Chondrocyte (in vitro differentiated cells): ENCODE results near the gene KCTD17. TPM values are rescaled to one million over a fixed set of nuclear protein-coding genes. Genes with fewer than 3 reads are reported as not detected.

Experiments
- DNase-seq: peaks from one replicate; pipeline ENCODE4 v3.0.0; 2021; ENCODE audit warnings: mixed read lengths, low spot score
- H3K27ac Mint-ChIP-seq: one replicate; pipeline ENCODE4 v1.8.0; 2021; ENCODE audit warnings: mild to moderate bottlenecking, moderate library complexity, mixed read lengths; ENCODE audit not compliant: unreplicated experiment
- H3K27me3 Mint-ChIP-seq: 2 replicates; pipeline ENCODE4 v1.8.0; 2021; ENCODE audit warnings: low read depth, mixed read lengths
- H3K36me3 Mint-ChIP-seq: 2 replicates; pipeline ENCODE4 v1.8.0; 2021; ENCODE audit warnings: low read depth, mixed read lengths
- H3K4me1 Mint-ChIP-seq: 2 replicates; pipeline ENCODE4 v1.8.0; 2021; ENCODE audit warnings: low read depth, mild to moderate bottlenecking, mixed read lengths
- H3K4me3 Mint-ChIP-seq: one replicate; pipeline ENCODE4 v1.8.0; 2021; ENCODE audit warnings: mild to moderate bottlenecking, moderate library complexity, mixed read lengths; ENCODE audit not compliant: unreplicated experiment
- H3K9me3 Mint-ChIP-seq: 2 replicates; pipeline ENCODE4 v1.8.0; 2021; ENCODE audit warnings: low read depth, mixed read lengths
- total RNA-seq: library from RNA; stranded (reverse); gene quantifications from 3 replicates; pipeline ENCODE4 v1.2.1, GENCODE V29; 2021
- TF ChIP-seq, protein P1 (sequence below): fragments of 200-600 bp; sonication (generic); IDR thresholded peaks from 2 replicates; pipeline ENCODE4 v1.5.0; 2021; ENCODE audit warnings: antibody characterized with exemption, mild to moderate bottlenecking, moderate library complexity

KCTD17 gene
- total RNA-seq, 1 donor from 2014 or later, result 33.0 TPM

- Mint-ChIP-seq H3K4me1 (peaks cover 16% of the 10 kb centered on the region), H3K27ac (no peak overlapping the region), H3K27me3 (no peaks in the 10 kb centered on the region), H3K9me3 (no peaks in the 10 kb centered on the region), H3K4me3 (no peak overlapping the region), H3K36me3 (peaks cover 13% of the 10 kb centered on the region)
- DNase-seq, result no peak
- TF ChIP-seq, protein P1, sequence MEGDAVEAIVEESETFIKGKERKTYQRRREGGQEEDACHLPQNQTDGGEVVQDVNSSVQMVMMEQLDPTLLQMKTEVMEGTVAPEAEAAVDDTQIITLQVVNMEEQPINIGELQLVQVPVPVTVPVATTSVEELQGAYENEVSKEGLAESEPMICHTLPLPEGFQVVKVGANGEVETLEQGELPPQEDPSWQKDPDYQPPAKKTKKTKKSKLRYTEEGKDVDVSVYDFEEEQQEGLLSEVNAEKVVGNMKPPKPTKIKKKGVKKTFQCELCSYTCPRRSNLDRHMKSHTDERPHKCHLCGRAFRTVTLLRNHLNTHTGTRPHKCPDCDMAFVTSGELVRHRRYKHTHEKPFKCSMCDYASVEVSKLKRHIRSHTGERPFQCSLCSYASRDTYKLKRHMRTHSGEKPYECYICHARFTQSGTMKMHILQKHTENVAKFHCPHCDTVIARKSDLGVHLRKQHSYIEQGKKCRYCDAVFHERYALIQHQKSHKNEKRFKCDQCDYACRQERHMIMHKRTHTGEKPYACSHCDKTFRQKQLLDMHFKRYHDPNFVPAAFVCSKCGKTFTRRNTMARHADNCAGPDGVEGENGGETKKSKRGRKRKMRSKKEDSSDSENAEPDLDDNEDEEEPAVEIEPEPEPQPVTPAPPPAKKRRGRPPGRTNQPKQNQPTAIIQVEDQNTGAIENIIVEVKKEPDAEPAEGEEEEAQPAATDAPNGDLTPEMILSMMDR, result no peak
These were observed 27.0 kb upstream of the KCTD17 start for GRCh38 chr22:37024339-37025157.

DNA sequence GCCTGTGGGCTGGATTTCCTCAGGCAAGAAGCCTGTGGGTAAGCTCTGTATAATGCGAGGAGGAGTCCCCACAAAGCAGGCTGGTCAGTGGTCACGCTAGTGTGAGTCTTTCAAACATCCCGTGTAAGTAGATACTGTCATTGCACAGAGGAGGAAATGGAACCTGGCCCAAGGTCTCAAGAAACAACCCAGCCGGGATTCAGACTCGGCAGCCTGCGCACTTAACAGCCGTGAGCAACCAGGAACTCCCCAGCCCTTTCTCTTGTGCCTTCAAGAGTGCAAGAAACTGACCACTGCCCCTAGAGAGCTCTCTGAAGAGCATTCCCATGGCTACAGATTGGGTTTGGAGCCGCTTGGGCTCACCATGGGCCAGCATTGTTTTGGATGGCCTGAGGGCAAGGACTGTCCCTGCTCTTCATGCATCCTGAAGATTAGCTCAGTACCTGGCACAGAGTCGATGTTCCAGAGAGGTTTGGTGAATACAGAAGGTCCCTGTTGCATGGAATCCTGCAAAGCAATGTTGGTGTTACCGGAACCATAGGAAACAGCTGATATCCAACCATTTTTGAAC is 26.0 kb upstream of the KCTD17 start:
- DNase-seq, result no peak
- H3K27me3 Mint-ChIP-seq, result no peaks in the 10 kb centered on the region
- peaks cover 13% of the 10 kb centered on the region for H3K36me3 Mint-ChIP-seq
- H3K4me3 Mint-ChIP-seq, result no peak overlapping the region
- H3K4me1 Mint-ChIP-seq, result peaks cover 11% of the 10 kb centered on the region
- no peak overlapping the region for H3K27ac Mint-ChIP-seq
- H3K9me3 Mint-ChIP-seq, result no peaks in the 10 kb centered on the region
- TF ChIP-seq, protein P1, result no peak

- peaks cover 5% of the 10 kb centered on the region for H3K4me1 Mint-ChIP-seq
- no peaks in the 10 kb centered on the region for H3K9me3 Mint-ChIP-seq
- DNase-seq, result no peak
- TF ChIP-seq, protein P1, result no peak
- H3K36me3 Mint-ChIP-seq, result peaks cover 13% of the 10 kb centered on the region
- H3K27ac Mint-ChIP-seq, result no peak overlapping the region
- H3K4me3 Mint-ChIP-seq, result no peak overlapping the region
- H3K27me3 Mint-ChIP-seq, result no peaks in the 10 kb centered on the region
These were observed 25.2 kb upstream of the KCTD17 start for GRCh38 chr22:37026325-37026724.

DNA sequence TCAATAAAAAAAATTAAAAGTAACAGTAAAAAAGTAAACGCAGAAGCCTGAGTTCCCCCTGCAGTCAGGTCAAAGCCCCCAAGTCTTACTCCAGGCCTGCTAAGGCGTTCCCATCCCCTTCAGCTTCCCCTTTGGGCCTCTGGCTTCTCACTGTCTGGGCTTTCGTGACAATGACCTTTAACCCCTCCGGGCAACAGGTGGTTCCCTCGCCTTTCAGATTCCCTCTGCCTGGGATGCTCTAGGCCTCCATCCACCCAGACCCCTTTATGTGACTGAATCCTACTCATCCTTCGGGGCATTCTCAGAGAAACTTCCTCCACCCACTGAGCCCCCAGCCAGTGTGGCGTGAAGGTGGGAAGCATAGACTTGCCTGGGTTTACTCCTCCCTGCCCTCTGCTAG is 24.0 kb upstream of the KCTD17 start:
- Mint-ChIP-seq H3K4me3 (no peak overlapping the region), H3K27me3 (no peaks in the 10 kb centered on the region), H3K9me3 (no peaks in the 10 kb centered on the region), H3K27ac (no peak overlapping the region), H3K36me3 (peaks cover 13% of the 10 kb centered on the region), H3K4me1 (peaks cover 7% of the 10 kb centered on the region)
- no peak for DNase-seq
- TF ChIP-seq, protein P1, result no peak

DNA sequence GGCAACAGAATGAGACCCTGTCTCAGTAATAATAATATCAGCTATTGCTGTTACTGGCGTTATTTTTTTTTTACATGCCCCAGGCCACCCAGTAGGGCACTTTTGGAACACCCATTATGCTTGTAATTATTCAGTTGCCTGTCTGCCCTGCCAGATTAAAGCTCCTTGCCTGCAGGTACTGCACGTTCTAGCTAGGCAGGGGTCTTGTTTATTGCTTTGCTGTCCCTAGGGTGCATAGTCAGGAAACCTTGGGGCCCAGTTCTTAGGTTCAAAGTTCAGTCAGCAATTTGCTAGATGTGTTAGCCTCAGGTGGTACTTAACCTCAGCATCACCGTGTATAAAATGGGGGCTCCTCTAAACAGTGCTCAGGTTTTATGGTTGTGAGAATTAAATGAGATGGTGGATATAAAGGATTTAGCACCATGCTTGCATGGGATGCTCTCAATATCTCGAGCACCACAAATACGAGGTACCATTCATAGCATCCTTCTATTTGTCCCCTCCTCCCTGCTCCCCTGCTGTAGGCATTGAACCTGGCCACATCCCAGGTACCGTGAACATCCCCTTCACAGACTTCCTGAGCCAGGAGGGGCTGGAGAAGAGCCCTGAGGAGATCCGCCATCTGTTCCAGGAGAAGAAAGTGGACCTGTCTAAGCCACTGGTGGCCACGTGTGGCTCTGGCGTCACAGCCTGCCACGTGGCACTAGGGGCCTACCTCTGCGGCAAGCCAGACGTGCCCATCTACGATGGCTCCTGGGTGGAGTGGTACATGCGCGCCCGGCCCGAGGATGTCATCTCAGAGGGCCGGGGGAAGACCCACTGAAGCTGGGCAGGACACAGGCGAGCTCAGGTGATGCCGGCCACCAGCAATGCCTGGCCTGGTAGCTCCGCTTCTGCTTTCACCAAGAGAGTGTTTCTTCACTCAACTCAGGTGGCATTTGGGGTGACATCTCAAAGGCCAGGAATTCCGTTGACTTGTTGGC is 22.6 kb upstream of the KCTD17 start:
- Mint-ChIP-seq H3K9me3 (no peaks in the 10 kb centered on the region), H3K36me3 (peaks cover 13% of the 10 kb centered on the region)

More for the DNA sequence above, 22.6 kb upstream of the KCTD17 start:
- TF ChIP-seq, protein P1, result no peak
- H3K27me3 Mint-ChIP-seq, result peaks cover 4% of the 10 kb centered on the region
- no peak for DNase-seq
- H3K27ac Mint-ChIP-seq, result no peak overlapping the region
- H3K4me1 Mint-ChIP-seq, result peaks cover 14% of the 10 kb centered on the region
- no peak overlapping the region for H3K4me3 Mint-ChIP-seq
